Ascending aorta (tissue), 2 donors: ENCODE data around the gene DIS3L. TPM values are rescaled to one million over a fixed set of nuclear protein-coding genes. Genes with fewer than 3 reads are reported as not detected.

Source experiments
- DNase-seq, 2 donors: peaks; one replicate each; pipeline ENCODE4 v3.0.0-alpha.2; 2019; ENCODE audit warnings: low spot score in 2 of 2
- H3K27ac ChIP-seq, 2 donors: fragments of 200-600 bp; sonication (generic); one replicate each; pipeline ENCODE4 v1.5.1; 2016 to 2017; ENCODE audit warnings: mild to moderate bottlenecking in 1 of 2
- H3K27me3 ChIP-seq: fragments of 200-600 bp; sonication (generic); one replicate; pipeline ENCODE4 v1.5.1; 2017
- H3K36me3 ChIP-seq, 2 donors: fragments of 200-600 bp; sonication (generic); one replicate each; pipeline ENCODE4 v1.5.1; 2016
- H3K4me1 ChIP-seq, 2 donors: fragments of 200-600 bp; sonication (generic); one replicate each; pipeline ENCODE4 v1.5.1; 2016 to 2017; ENCODE audit warnings: mild to moderate bottlenecking in 1 of 2
- H3K4me3 ChIP-seq, 2 donors: fragments of 200-600 bp; sonication (generic); one replicate each; pipeline ENCODE4 v1.5.1; 2016 to 2017; ENCODE audit warnings: mild to moderate bottlenecking in 1 of 2
- H3K9me3 ChIP-seq, 2 donors: fragments of 200-600 bp; sonication (generic); one replicate each; pipeline ENCODE4 v1.5.1; 2016
- CTCF ChIP-seq, 3 experiments: fragments of 200-600 bp in 2 of 3; fragments of 450-650 bp in 1 of 3; sonication (generic) in 2 of 3; IDR thresholded peaks; one replicate each; pipeline ENCODE4 v1.5.1; 2016 to 2019; ENCODE audit warnings: antibody characterized with exemption in 3 of 3, mild to moderate bottlenecking in 1 of 3, moderate library complexity in 1 of 3
- intact Hi-C: fragments of 100-400 bp; cut with DNase I; formaldehyde crosslinking; loops from one replicate; pipeline ENCODE4 v1.15.1; 2023
- total RNA-seq: library from RNA; depleted of rRNA; stranded (reverse); fragments of >200 nt; gene quantifications from one replicate; pipeline ENCODE4 v1.1.0, GENCODE V29; 2016

Gene DIS3L
- total RNA-seq, 1 donor from 2014 or later = 10.3 TPM

GRCh38 chr15:66251790-66252684 is 41.3 kb upstream of the DIS3L start:
- Histone ChIP-seq H3K27me3 (peaks cover 5% of the 10 kb centered on the region), H3K36me3 (no peaks in the 10 kb centered on the region), H3K4me1 (peaks cover 19 to 20% of the 10 kb centered on the region in 2 donors), H3K27ac (no peak overlapping the region), H3K4me3 (peak overlapping the region; percentile 54 to 68), H3K9me3 (no peaks in the 10 kb centered on the region)
- intact Hi-C loops = no loop called here
- no peak for DNase-seq
- TF ChIP-seq CTCF (IDR thresholded peaks at IDR 0.05) = peak in 2 of 3 experiments; percentile 59 to 71

- peak overlapping the region; percentile 54 to 68 for H3K4me3 ChIP-seq
- no peaks in the 10 kb centered on the region for H3K9me3 ChIP-seq
- TF ChIP-seq CTCF (IDR thresholded peaks at IDR 0.05) = no peak
- peaks cover 5% of the 10 kb centered on the region for H3K27me3 ChIP-seq
- H3K36me3 ChIP-seq = no peaks in the 10 kb centered on the region
- intact Hi-C loops = no loop called here
- peaks cover 19 to 20% of the 10 kb centered on the region in 2 donors for H3K4me1 ChIP-seq
- no peak for DNase-seq
- no peak overlapping the region for H3K27ac ChIP-seq
Measured at GRCh38 chr15:66252685-66253417, 40.5 kb upstream of the DIS3L start.

- peak within 1 kb of the TSS; percentile 54 to 68 for H3K4me3 ChIP-seq
- DNase-seq = no peak
- H3K36me3 ChIP-seq = no peaks in the 10 kb centered on the region
- no peak within 1 kb of the TSS for H3K27ac ChIP-seq
- TF ChIP-seq CTCF (IDR thresholded peaks at IDR 0.05) = no peak
- H3K4me1 ChIP-seq = peaks cover 19 to 20% of the 10 kb centered on the region in 2 donors
- no peaks in the 10 kb centered on the region for H3K9me3 ChIP-seq
- H3K27me3 ChIP-seq = peaks cover 5% of the 10 kb centered on the region
- intact Hi-C loops = no loop called here
Measured at GRCh38 chr15:66253418-66254088, 39.8 kb upstream of the DIS3L start, which contains the start of gene MEGF11. Gene MEGF11, minus strand, starts transcription at chr15:66253750. Its CDS starts 125,347 bp downstream, at chr15:66128403.

GRCh38 chr15:66254089-66254950 is 39.0 kb upstream of the DIS3L start:
- Histone ChIP-seq H3K36me3 (no peaks in the 10 kb centered on the region), H3K9me3 (no peaks in the 10 kb centered on the region), H3K4me1 (peaks cover 19 to 20% of the 10 kb centered on the region in 2 donors), H3K27me3 (peaks cover 5% of the 10 kb centered on the region), H3K27ac (no peak overlapping the region), H3K4me3 (peak overlapping the region; percentile 54 to 68)
- DNase-seq = no peak
- TF ChIP-seq CTCF (IDR thresholded peaks at IDR 0.05) = no peak
- intact Hi-C loops = no loop called here
